ENCODE measurements around the gene MMAB.

MMAB gene

GRCh38 chr12:109525279-109525585 is 48.1 kb downstream of the MMAB start:
- Mint-ChIP-seq H3K27ac (no peak overlapping the region), H3K9me3 (no peaks in the 10 kb centered on the region), H3K36me3 (ENCODE audit: low read depth) (peaks cover 100% of the 10 kb centered on the region), H3K4me1 (ENCODE audit: low read depth) (no peaks in the 10 kb centered on the region), H3K4me3 (no peak overlapping the region), H3K27me3 (no peaks in the 10 kb centered on the region)
- intact Hi-C loops (cut with micrococcal nuclease): no loop called here

DNA sequence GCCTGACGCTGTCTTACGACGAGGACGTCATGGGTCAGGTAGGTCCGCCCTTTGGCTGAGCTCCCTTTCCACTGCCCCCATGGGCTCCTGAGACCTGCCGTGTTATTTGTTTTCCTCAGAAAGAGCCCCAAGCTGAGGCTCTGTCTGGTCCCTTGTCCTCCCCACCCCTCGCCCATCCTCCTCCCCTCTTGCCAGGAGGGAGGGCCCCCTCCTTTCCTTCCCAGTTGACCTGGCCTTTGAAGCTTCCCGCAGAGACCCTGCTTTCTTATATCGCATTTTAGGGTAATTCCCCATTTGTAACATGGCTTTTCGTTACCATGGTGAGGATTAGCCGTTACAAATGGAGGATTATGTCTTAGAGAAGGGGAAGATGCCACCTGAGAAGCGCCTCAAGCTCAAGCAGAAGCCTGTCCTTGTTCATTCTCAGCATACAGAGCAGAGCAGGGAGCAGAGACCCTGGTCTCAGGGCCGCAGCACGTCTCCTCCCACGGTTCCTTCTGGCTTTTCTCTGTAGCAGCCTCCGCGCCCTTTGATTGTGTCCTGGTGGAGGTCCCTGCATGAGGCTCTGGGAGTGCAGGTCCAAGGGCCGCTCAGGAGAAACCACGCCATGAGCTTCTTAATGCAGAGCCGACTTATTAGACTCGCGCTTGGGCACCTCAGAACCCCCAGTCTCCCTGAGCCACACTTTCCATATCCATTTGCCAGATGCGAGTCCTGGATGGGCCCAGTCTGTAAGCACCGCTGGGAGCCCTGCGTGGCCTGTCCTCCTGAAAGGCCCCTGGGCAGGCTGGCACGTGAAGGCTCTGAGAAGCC is 48.6 kb downstream of the MMAB start:
- no peaks in the 10 kb centered on the region for H3K4me1 Mint-ChIP-seq (ENCODE audit: low read depth)
- peaks cover 100% of the 10 kb centered on the region for H3K36me3 Mint-ChIP-seq (ENCODE audit: low read depth)
- H3K4me3 Mint-ChIP-seq: no peak overlapping the region
- H3K9me3 Mint-ChIP-seq: no peaks in the 10 kb centered on the region
- H3K27me3 Mint-ChIP-seq: no peaks in the 10 kb centered on the region
- intact Hi-C loops (cut with micrococcal nuclease): no loop called here
- no peak overlapping the region for H3K27ac Mint-ChIP-seq

GRCh38 chr12:109523504-109523903 is 49.8 kb downstream of the MMAB start:
- H3K9me3 Mint-ChIP-seq: no peaks in the 10 kb centered on the region
- no peaks in the 10 kb centered on the region for H3K4me1 Mint-ChIP-seq (ENCODE audit: low read depth)

DNA sequence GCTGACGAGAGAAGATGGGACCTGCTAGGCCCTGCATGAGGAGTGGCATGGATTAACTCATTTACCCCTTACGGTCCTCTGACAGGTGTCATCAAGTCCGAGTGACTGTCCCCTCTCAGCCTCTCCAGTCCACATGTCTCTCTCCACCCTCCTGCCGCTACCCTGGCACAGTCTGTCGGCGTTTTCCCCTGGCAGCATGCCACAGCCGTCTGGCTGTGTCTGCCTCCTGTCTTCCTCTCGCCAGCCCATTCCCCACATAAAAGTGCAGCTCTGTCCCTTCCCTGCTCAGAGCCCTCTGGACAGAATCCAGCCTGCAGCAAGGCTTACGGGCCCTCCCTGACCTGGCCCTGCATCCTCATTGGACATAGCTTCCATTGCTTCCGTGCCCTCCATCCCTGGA is 50.2 kb downstream of the MMAB start:
- no peak overlapping the region for H3K27ac Mint-ChIP-seq
- no peak overlapping the region for H3K4me3 Mint-ChIP-seq
- intact Hi-C loops (cut with micrococcal nuclease): no loop called here
- no peaks in the 10 kb centered on the region for H3K9me3 Mint-ChIP-seq
- peaks cover 99% of the 10 kb centered on the region for H3K36me3 Mint-ChIP-seq (ENCODE audit: low read depth)
- H3K4me1 Mint-ChIP-seq (ENCODE audit: low read depth): no peaks in the 10 kb centered on the region
- no peaks in the 10 kb centered on the region for H3K27me3 Mint-ChIP-seq

More at GRCh38 chr12:109523504-109523903, 49.8 kb downstream of the MMAB start:
- Mint-ChIP-seq H3K27me3 (no peaks in the 10 kb centered on the region), H3K36me3 (ENCODE audit: low read depth) (peaks cover 99% of the 10 kb centered on the region), H3K27ac (no peak overlapping the region), H3K4me3 (no peak overlapping the region)
- intact Hi-C loops (cut with micrococcal nuclease): no loop called here

GRCh38 chr12:109521831-109522230 is 51.5 kb downstream of the MMAB start:
- intact Hi-C loops (cut with micrococcal nuclease): no loop called here
- H3K4me1 Mint-ChIP-seq (ENCODE audit: low read depth): no peaks in the 10 kb centered on the region

DNA sequence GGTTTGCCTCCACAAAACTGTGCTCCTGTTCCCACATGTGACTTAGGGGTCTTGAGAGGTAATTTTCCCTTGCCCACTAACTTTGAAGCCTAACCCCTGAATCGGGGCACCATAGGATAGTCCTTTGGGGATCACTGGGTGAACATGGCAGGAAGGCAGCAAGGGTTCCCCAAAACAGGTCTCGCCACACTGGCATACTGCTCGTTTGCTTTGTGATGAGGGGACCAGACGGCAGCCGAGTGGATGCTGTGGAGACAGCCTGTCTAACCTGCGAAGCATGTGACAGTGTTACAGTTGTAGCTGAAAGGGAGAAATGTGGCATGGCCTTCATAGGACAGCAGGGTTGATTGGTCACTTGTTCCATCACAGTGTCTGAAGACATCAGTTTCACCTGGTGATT is 53.5 kb downstream of the MMAB start:
- H3K36me3 Mint-ChIP-seq (ENCODE audit: low read depth): peaks cover 97% of the 10 kb centered on the region
- H3K9me3 Mint-ChIP-seq: no peaks in the 10 kb centered on the region
- intact Hi-C loops (cut with micrococcal nuclease): loop anchor here (5.0 kb wide), 1 partner anchor 78 kb away; no protein-coding TSS in a partner anchor
- H3K27me3 Mint-ChIP-seq: no peaks in the 10 kb centered on the region
- no peaks in the 10 kb centered on the region for H3K4me1 Mint-ChIP-seq (ENCODE audit: low read depth)
- H3K4me3 Mint-ChIP-seq: no peak overlapping the region
- H3K27ac Mint-ChIP-seq: no peak overlapping the region

More at GRCh38 chr12:109521831-109522230, 51.5 kb downstream of the MMAB start:
- Mint-ChIP-seq H3K27ac (no peak overlapping the region), H3K27me3 (no peaks in the 10 kb centered on the region), H3K36me3 (ENCODE audit: low read depth) (peaks cover 99% of the 10 kb centered on the region), H3K9me3 (no peaks in the 10 kb centered on the region), H3K4me3 (no peak overlapping the region)

- Mint-ChIP-seq H3K9me3 (no peaks in the 10 kb centered on the region), H3K36me3 (ENCODE audit: low read depth) (peaks cover 97% of the 10 kb centered on the region), H3K27me3 (no peaks in the 10 kb centered on the region), H3K27ac (no peak overlapping the region), H3K4me3 (no peak overlapping the region), H3K4me1 (ENCODE audit: low read depth) (no peaks in the 10 kb centered on the region)
- intact Hi-C loops (cut with micrococcal nuclease): loop anchor here (1.0 to 5.0 kb wide), 2 partner anchors 78 to 256 kb away; no protein-coding TSS in a partner anchor
These were observed 54.3 kb downstream of the MMAB start for GRCh38 chr12:109518820-109519665.

GRCh38 chr12:109517619-109518018 is 55.7 kb downstream of the MMAB start:
- peaks cover 96% of the 10 kb centered on the region for H3K36me3 Mint-ChIP-seq (ENCODE audit: low read depth)
- H3K4me3 Mint-ChIP-seq: no peak overlapping the region
- intact Hi-C loops (cut with micrococcal nuclease): loop anchor here (1.0 to 5.0 kb wide), 2 partner anchors 80 to 258 kb away; no protein-coding TSS in a partner anchor
- H3K4me1 Mint-ChIP-seq (ENCODE audit: low read depth): no peaks in the 10 kb centered on the region
- H3K27me3 Mint-ChIP-seq: no peaks in the 10 kb centered on the region
- no peaks in the 10 kb centered on the region for H3K9me3 Mint-ChIP-seq
- H3K27ac Mint-ChIP-seq: no peak overlapping the region

DNA sequence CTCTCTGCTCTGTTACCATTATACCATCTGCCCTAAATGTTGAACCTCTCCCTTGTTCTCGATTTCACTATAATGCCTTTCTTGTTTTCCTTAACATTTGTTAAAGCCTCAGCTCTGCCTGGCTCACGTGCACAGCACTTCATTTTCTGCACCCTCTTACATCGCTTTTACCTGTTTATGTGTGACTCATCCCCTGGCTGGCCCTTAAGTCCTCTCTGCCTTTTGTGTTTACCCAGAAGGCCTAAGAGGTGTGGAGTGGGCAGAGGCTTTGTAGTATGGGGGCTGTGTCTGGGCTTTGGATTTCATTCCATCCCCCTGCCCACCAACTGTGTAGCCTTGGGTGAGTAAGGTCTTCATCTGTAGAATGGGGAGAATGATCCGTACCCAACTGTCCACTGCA is 59.3 kb downstream of the MMAB start:
- intact Hi-C loops (cut with micrococcal nuclease): no loop called here
- no peak overlapping the region for H3K4me3 Mint-ChIP-seq
- H3K27me3 Mint-ChIP-seq: no peaks in the 10 kb centered on the region
- H3K27ac Mint-ChIP-seq: no peak overlapping the region
- no peaks in the 10 kb centered on the region for H3K9me3 Mint-ChIP-seq
- H3K36me3 Mint-ChIP-seq (ENCODE audit: low read depth): peaks cover 94% of the 10 kb centered on the region
- no peaks in the 10 kb centered on the region for H3K4me1 Mint-ChIP-seq (ENCODE audit: low read depth)

DNA sequence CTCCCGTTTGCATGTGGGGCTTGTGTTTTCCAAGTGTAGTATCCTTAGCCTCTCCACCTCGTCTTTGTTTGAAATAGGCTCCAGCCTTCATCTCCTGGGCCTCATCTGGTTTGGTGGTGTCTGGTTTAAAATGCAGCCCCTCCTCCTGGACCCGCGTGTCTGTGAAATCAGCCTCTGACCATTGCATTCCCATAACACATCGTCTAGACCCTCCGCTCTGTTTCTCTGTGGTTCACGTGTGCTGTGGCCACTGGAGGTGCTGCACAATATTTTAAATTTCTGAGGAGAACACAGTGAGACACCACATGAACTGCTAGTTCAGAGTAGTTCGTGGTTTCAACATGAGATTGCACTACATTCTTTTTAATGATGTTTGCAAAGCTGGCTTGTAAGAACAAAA is 60.3 kb downstream of the MMAB start:
- Mint-ChIP-seq H3K36me3 (ENCODE audit: low read depth) (peaks cover 93% of the 10 kb centered on the region), H3K27ac (no peak overlapping the region)

DNA sequence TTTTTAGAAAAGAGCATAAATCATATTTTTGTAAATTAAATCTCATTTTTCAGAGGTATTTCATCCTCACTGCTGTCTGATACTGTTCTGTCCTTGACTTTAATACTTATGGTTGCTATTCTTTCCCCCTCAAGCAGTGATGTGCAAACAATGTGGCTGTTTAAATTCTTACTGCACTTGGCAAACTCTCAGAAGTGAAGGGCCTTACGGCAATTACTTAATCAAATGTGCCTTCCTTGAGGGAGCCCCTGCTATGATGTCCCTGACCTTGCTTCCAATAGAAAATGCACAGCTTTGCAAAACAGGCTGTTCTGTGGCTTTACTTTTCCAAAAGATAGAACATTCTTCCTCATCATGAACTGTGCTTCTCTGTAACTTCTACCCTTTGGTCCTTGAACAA is 60.7 kb downstream of the MMAB start:
- H3K4me3 Mint-ChIP-seq: no peak overlapping the region
- no peaks in the 10 kb centered on the region for H3K9me3 Mint-ChIP-seq
- no peaks in the 10 kb centered on the region for H3K4me1 Mint-ChIP-seq (ENCODE audit: low read depth)

More for the DNA sequence above, 60.3 kb downstream of the MMAB start:
- Mint-ChIP-seq H3K4me1 (ENCODE audit: low read depth) (no peaks in the 10 kb centered on the region), H3K27me3 (no peaks in the 10 kb centered on the region), H3K9me3 (no peaks in the 10 kb centered on the region), H3K4me3 (no peak overlapping the region)
- intact Hi-C loops (cut with micrococcal nuclease): no loop called here

GRCh38 chr12:109510196-109510595 is 63.1 kb downstream of the MMAB start:
- intact Hi-C loops (cut with micrococcal nuclease): no loop called here
- Mint-ChIP-seq H3K27ac (no peak overlapping the region), H3K4me1 (ENCODE audit: low read depth) (no peaks in the 10 kb centered on the region), H3K4me3 (no peak overlapping the region), H3K9me3 (no peaks in the 10 kb centered on the region), H3K36me3 (ENCODE audit: low read depth) (peaks cover 94% of the 10 kb centered on the region), H3K27me3 (no peaks in the 10 kb centered on the region)

More for the DNA sequence above, 60.7 kb downstream of the MMAB start:
- intact Hi-C loops (cut with micrococcal nuclease): no loop called here
- H3K27ac Mint-ChIP-seq: no peak overlapping the region
- no peaks in the 10 kb centered on the region for H3K27me3 Mint-ChIP-seq
- peaks cover 93% of the 10 kb centered on the region for H3K36me3 Mint-ChIP-seq (ENCODE audit: low read depth)

DNA sequence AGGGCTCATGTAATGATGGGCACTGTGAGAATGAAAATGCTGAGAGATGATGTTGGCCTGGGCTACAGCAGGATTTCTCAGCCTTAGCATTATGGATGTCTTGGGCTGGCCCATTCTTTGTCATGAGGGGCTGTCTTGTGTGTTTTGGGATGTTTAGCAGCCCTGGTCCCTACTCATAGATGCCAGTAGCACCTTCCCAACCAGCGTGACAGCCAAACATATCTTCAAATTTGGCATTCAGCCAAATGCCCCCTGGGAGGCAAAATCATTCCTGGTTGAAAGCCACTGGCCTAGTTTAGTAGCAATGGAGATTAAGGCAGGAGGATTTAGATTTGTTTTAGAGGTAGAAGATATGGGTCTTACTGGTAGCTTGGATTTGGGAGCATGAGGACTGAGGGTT is 69.2 kb downstream of the MMAB start:
- Mint-ChIP-seq H3K36me3 (ENCODE audit: low read depth) (peaks cover 97% of the 10 kb centered on the region), H3K27ac (no peak overlapping the region), H3K4me3 (no peak overlapping the region), H3K27me3 (no peaks in the 10 kb centered on the region), H3K9me3 (no peaks in the 10 kb centered on the region), H3K4me1 (ENCODE audit: low read depth) (no peaks in the 10 kb centered on the region)
- intact Hi-C loops (cut with micrococcal nuclease): no loop called here

Data from dendritic cell treated with granulocyte-macrophage colony-stimulating factor and Interleukin-4, amounts not matched to agents 40 ng/mL and 50 ng/mL, for 4 days (primary cell).